AG04450 (cell line): ENCODE measurements around the gene RANBP1. TPM values are rescaled to one million over a fixed set of nuclear protein-coding genes. Genes with fewer than 3 reads are reported as not detected.
A peak's percentile ranks its signal among the peaks of the same experiment; 100 is the strongest.

Source experiments
- CTCF ChIA-PET: fragments of 300-600, 350-600 bp; formaldehyde crosslinking; extraction: SDS; loops from one replicate; lab custom pipeline; 2022; ENCODE audit warnings: antibody characterized with exemption, inconsistent platforms; lab: Charles Lee
- POLR2A ChIA-PET: fragments of 350-600 bp; formaldehyde crosslinking; extraction: SDS; loops from one replicate; lab custom pipeline; 2021; ENCODE audit warnings: antibody characterized with exemption, inconsistent platforms; lab: Yijun Ruan, JAX
- DNase-seq: peaks from one replicate; pipeline ENCODE4 v3.0.0-alpha.2; 2011; ENCODE audit warnings: low read depth, low spot score
- H3K27ac ChIP-seq: one replicate; pipeline ENCODE4 v1.5.1; 2012; ENCODE audit warnings: low read depth, low read length, control low read depth
- H3K27me3 ChIP-seq: one replicate; pipeline ENCODE4 v1.6.0; 2012; ENCODE audit warnings: low read length; ENCODE audit not compliant: control insufficient read depth, insufficient read depth
- H3K4me3 ChIP-seq: 2 replicates; pipeline ENCODE4 v1.5.1; 2011; ENCODE audit warnings: mild to moderate bottlenecking, low read depth, low read length, control low read depth
- H3K9me3 ChIP-seq: 2 replicates; pipeline ENCODE4 v1.5.1; 2012; ENCODE audit warnings: low read length; ENCODE audit not compliant: control insufficient read depth, insufficient read depth
- CTCF ChIP-seq: IDR thresholded peaks from 2 replicates; pipeline ENCODE4 v1.5.1; 2011; ENCODE audit warnings: low read depth, low read length, control low read depth, inconsistent platforms
- polyA plus RNA-seq: library from polyadenylated mRNA; depleted of rRNA; stranded (reverse); fragments of >200 nt; gene quantifications from 2 replicates; pipeline ENCODE4 v1.2.3, GENCODE V29; 2011

RANBP1 gene
- polyA plus RNA-seq, 1 experiment = 154 TPM

DNA sequence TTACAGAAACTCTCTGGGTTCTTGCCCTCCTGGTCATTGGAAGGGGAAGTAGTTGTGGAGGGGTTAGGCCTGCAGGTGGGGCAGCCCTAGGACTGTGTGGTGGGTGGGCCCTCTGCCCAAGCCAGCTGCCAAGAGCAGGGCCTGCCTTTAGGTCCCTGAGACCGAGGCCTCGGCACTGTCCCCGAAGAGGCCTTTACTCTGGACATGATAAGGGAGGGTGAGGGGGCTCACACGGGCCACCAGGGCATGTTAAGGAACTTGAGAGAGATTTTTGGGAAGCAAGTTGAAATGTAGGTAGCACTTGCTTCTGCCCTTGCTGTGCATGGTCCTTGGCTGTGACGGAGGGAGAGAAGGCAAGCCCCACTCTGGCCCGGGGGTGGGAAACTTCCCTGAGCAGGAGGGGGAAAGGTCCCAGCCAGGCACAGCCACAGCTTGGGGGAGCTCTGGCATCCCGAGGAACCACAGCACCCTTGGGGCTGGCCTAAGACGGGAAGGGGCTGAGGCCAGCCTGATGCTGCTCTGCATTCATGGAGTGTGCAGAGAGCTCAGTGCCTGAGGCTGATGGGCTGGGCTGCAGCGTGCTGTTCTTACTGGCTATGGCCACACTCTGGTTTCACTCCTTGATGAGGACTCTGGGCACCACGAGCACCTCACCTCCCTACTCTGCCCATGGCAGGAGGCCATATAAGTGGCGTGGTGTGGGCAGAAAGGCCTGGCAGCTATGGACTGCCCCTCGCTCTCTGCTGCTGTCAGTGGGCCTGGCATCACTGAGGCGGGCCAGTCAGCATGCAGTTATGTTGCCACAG lies 7.8 kb upstream of the RANBP1 start:
- Histone ChIP-seq H3K4me3 (no peak overlapping the region), H3K9me3 (no peaks in the 10 kb centered on the region; the same call in 1 of the 2 replicates), H3K27me3 (no peaks in the 10 kb centered on the region), H3K27ac (no peak overlapping the region)
- no peak for TF ChIP-seq CTCF
- ChIA-PET POLR2A (no interaction called here), CTCF (no interaction called here)
- DNase-seq = no peak

GRCh38 chr22:20108757-20109230 lies 7.1 kb upstream of the RANBP1 start:
- no peak overlapping the region for H3K4me3 ChIP-seq
- TF ChIP-seq CTCF = no peak
- no peaks in the 10 kb centered on the region; the same call in 1 of the 2 replicates for H3K9me3 ChIP-seq
- H3K27ac ChIP-seq = no peak overlapping the region
- CTCF ChIA-PET = no interaction called here
- H3K27me3 ChIP-seq = no peaks in the 10 kb centered on the region
- no peak for DNase-seq
- POLR2A ChIA-PET = no interaction called here

DNA sequence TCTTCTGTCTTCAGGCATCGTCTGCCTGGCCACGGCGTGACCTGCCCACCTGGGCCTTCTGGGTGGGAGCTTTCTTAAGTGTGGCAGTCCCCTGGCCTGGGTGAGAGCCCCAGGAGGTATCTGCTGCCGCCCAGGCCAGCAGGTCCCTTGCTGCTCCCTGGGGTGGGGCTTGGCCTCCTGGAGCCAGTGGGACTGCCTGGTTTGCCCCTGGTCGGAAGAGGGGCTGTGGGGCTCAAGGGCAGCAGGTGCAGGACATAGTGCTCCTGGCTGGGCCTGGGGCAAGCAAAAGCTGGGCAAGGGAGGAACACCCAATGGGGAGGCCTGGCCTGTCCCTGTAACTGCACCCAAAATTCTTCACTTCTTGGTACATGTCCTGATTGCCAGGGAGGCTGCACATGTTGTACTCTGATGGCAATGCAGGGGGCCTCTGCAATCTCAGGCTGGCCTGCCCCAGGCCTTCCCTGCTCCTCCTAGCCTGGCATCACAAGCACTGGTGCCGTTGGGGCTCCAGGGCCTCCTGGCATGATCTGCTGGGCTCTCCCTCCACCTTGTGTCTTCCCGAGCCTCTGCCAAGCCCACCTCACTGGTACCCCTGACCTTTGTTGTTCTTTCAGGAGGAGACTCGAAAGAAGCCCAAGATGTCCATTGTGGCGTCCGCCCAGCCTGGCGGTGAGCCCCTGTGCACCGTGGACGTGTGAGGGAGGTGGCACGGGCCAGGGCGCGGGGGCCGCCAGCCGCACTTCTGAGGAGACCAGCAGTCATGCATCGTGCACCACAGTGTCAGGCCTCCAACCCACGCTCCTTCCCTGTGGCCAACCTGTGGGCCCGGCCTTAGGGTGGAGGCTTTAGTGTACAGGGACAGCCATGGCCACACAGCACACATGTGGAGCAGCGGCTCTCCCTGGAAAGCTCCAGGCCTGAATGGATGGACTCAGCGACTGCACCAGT lies 6.2 kb upstream of the RANBP1 start:
- ChIA-PET POLR2A (no interaction called here), CTCF (no interaction called here)
- DNase-seq = no peak

DNA sequence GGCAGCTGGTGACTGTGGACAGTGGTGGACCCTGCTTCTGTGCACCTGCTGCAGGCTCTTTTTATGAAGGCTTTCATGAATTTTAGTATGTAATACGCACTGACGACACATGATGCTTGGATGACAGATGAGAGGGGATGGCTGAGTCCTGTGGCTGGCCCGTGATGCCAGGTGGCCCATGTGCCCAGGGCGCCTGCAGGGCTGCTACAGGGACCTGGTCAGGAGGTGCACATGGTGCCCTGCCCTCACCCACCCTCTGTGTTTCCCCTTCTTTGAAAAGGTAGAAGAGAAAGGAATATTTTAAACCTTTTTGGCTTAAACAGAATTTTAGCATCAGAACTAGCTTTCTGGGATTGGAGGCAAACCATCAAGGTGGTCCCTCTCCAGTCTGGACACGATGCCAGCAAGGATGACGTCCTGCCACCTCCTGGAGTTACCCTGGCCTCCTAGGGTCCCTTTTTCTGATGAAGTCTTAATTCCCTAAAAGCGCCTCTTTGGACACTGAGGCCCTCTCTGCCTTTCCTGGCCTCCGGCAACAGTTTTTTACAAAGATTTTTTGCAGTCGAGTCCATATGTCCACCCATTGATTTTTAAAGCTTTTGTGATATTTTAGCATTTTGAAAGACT lies 5.4 kb upstream of the RANBP1 start:
- Histone ChIP-seq H3K27ac (peak overlapping the region; percentile 11), H3K27me3 (no peaks in the 10 kb centered on the region), H3K4me3 (no peak overlapping the region), H3K9me3 (no peaks in the 10 kb centered on the region; the same call in 1 of the 2 replicates)
- CTCF ChIA-PET = interaction anchor here (1.0 kb wide), 1 partner anchor 20 kb away, joined by 3 read pairs; no protein-coding TSS in a partner anchor
- no peak for DNase-seq
- no peak for TF ChIP-seq CTCF
- POLR2A ChIA-PET = no interaction called here

More for the DNA sequence above, 6.2 kb upstream of the RANBP1 start:
- no peak for TF ChIP-seq CTCF
- H3K9me3 ChIP-seq = no peaks in the 10 kb centered on the region; the same call in 1 of the 2 replicates
- H3K4me3 ChIP-seq = no peak overlapping the region
- H3K27ac ChIP-seq = peak overlapping the region; percentile 11
- H3K27me3 ChIP-seq = no peaks in the 10 kb centered on the region
